Spleen (tissue), 11 donors: ENCODE measurements around the gene NPAS2. TPM values are rescaled to one million over a fixed set of nuclear protein-coding genes. Genes with fewer than 3 reads are reported as not detected.
A peak's percentile ranks its signal among the peaks of the same experiment; 100 is the strongest.

Experiments used
- DNase-seq: peaks from one replicate; pipeline ENCODE4 v3.0.0-alpha.2; 2020
- H3K27ac ChIP-seq, 8 donors: fragments of 200-600 bp; sonication (generic) in 7 of 8; 1 replicate in 4 of 8; 2 replicates in 4 of 8; pipeline versions ENCODE4 v1.5.0 to v1.8.0; 2016 to 2021; ENCODE audit warnings: inconsistent platforms in 4 of 8, mild to moderate bottlenecking in 4 of 8, moderate library complexity in 1 of 8
- H3K27me3 ChIP-seq, 7 donors: fragments of 200-600 bp; sonication (generic) in 6 of 7; replicated peaks in 1 of 7; 1 replicate in 4 of 7; 2 replicates in 3 of 7; pipeline versions ENCODE4 v1.5.0 to v1.8.0; 2016 to 2021; ENCODE audit warnings: inconsistent platforms in 3 of 7, mild to moderate bottlenecking in 1 of 7
- H3K36me3 ChIP-seq, 6 donors: fragments of 200-600 bp; sonication (generic) in 5 of 6; 1 replicate in 4 of 6; 2 replicates in 2 of 6; pipeline versions ENCODE4 v1.5.0 to v1.8.0; 2016 to 2021; ENCODE audit warnings: inconsistent platforms in 2 of 6
- H3K4me1 ChIP-seq, 6 donors: fragments of 200-600 bp; sonication (generic) in 5 of 6; 1 replicate in 3 of 6; 2 replicates in 3 of 6; pipeline versions ENCODE4 v1.5.0 to v1.8.0; 2016 to 2021; ENCODE audit warnings: inconsistent platforms in 3 of 6
- H3K4me3 ChIP-seq, 8 donors: fragments of 200-600 bp; sonication (generic) in 7 of 8; 1 replicate in 4 of 8; 2 replicates in 4 of 8; pipeline versions ENCODE4 v1.5.0 to v1.8.0; 2016 to 2021; ENCODE audit warnings: inconsistent platforms in 4 of 8, mild to moderate bottlenecking in 4 of 8, moderate library complexity in 2 of 8
- H3K9me3 ChIP-seq, 8 donors: fragments of 200-600 bp; sonication (generic) in 7 of 8; 1 replicate in 4 of 8; 2 replicates in 4 of 8; pipeline versions ENCODE4 v1.5.0 to v1.8.0; 2016 to 2021; ENCODE audit warnings: inconsistent platforms in 4 of 8
- CTCF ChIP-seq, 11 experiments: fragments of 200-600 bp in 7 of 11; fragments of 450-650 bp in 4 of 11; sonication (generic) in 4 of 11; IDR thresholded peaks in 8 of 11; conservative IDR thresholded peaks in 3 of 11; 1 replicate in 7 of 11; 2 replicates in 4 of 11; pipeline versions ENCODE4 v1.4.0 to v1.8.0; 2016 to 2021; ENCODE audit warnings: antibody characterized with exemption in 11 of 11, inconsistent platforms in 4 of 11, mild to moderate bottlenecking in 1 of 11
- POLR2A ChIP-seq, 3 donors: fragments of 450-650 bp; IDR thresholded peaks; one replicate each; pipeline ENCODE4 v1.5.1; 2017; ENCODE audit warnings: antibody characterized with exemption in 3 of 3, mild to moderate bottlenecking in 1 of 3
- POLR2AphosphoS5 ChIP-seq, 3 donors: sonication (generic); formaldehyde crosslinking; IDR thresholded peaks; one replicate each; pipeline ENCODE4 v1.5.1; 2017; ENCODE audit warnings: antibody characterized with exemption in 3 of 3
- WGBS, 5 donors: extraction: QIAGEN DNeasy Blood & Tissue Kit in 3 of 5; methylation state at CpG; one replicate each; pipeline versions ENCODE4 v1.1.5 to v1.1.7; 2013 to 2018; 5-methylcytosine and 5-hydroxymethylcytosine counted together
- intact Hi-C: fragments of 100-400 bp; cut with DNase I; formaldehyde crosslinking; loops from one replicate; pipeline ENCODE4 v1.15.0; 2023; ENCODE audit warnings: low total_unique reads
- polyA plus RNA-seq, 3 donors: library from polyadenylated mRNA; stranded (reverse); fragments of 200-250 nt; gene quantifications; one replicate each; pipeline ENCODE4 v1.2.1, GENCODE V29; 2013
- total RNA-seq, 7 donors: library from RNA; depleted of rRNA in 3 of 7; stranded (reverse); fragments of >200 nt in 3 of 7; fragmentation: NEBNext Ultra II Directional in 4 of 7; extraction: Animal tissue kit (Norgen Biotek cat#: 25700) in 4 of 7; gene quantifications; one replicate each; pipeline versions ENCODE4 v1.1.0 to v1.2.1, GENCODE V29; 2016 to 2021
- donor health status: healthy with polysubstance abuse.
- donor health status: DM: no; HTN: no; CAD: no; lungs with moderate emphysema.
- donor health status: DM: no; HTN: no; CAD: no.
- donor health status: Bipolar disorder and iron deficiency.
- donor health status: healthy.
- donor health status: DM: no; HTN: no; CAD: no.
- donor health status: DM: yes; HTN: yes; CAD: no.

NPAS2 gene
- total and polyA plus RNA-seq, 10 donors: 2.4 to 24.1 (median 8.4) TPM

GRCh38 chr2:100814453-100814852 lies 5.5 kb upstream of the NPAS2 start:
- peaks cover 0 to 17% (median 11%) of the 10 kb centered on the region in 6 donors for H3K4me1 ChIP-seq
- no peak overlapping the region for H3K4me3 ChIP-seq
- H3K27ac ChIP-seq: no peak overlapping the region
- H3K36me3 ChIP-seq: no peaks in the 10 kb centered on the region
- DNase-seq: no peak
- H3K9me3 ChIP-seq: no peaks in the 10 kb centered on the region
- WGBS, 5 donors: 78 to 97% (median 89%) methylated on average over 3 of the region's 3 CpGs
- H3K27me3 ChIP-seq: peaks cover 0 to 44% (median 12%) of the 10 kb centered on the region in 7 donors
- TF ChIP-seq POLR2A (IDR thresholded peaks at IDR 0.05) (no peak), CTCF (IDR thresholded peaks at IDR 0.05 in 8 of 11, conservative IDR thresholded peaks at IDR 0.05 in 3 of 11) (no peak), POLR2AphosphoS5 (IDR thresholded peaks at IDR 0.05) (no peak)
- intact Hi-C loops: no loop called here

GRCh38 chr2:100817388-100817985 lies 2.5 kb upstream of the NPAS2 start:
- 94 to 98% (median 97%) methylated on average over 7 of the region's 7 CpGs for WGBS, 5 donors
- no peak for DNase-seq
- H3K4me3 ChIP-seq: no peak overlapping the region
- intact Hi-C loops: no loop called here
- peak overlapping the region in 2 of 8 donors; percentile 79 to 82 for H3K27ac ChIP-seq
- TF ChIP-seq POLR2AphosphoS5 (IDR thresholded peaks at IDR 0.05) (no peak), POLR2A (IDR thresholded peaks at IDR 0.05) (no peak), CTCF (IDR thresholded peaks at IDR 0.05 in 8 of 11, conservative IDR thresholded peaks at IDR 0.05 in 3 of 11) (no peak)
- H3K36me3 ChIP-seq: no peaks in the 10 kb centered on the region
- H3K9me3 ChIP-seq: no peaks in the 10 kb centered on the region
- H3K4me1 ChIP-seq: peaks cover 4 to 39% (median 24%) of the 10 kb centered on the region in 6 donors
- peaks cover 0 to 68% (median 23%) of the 10 kb centered on the region in 7 donors for H3K27me3 ChIP-seq

- Histone ChIP-seq H3K9me3 (no peaks in the 10 kb centered on the region), H3K36me3 (no peaks in the 10 kb centered on the region), H3K27ac (peak overlapping the region in 7 of 8 donors; percentile 41 to 82 (median 79)), H3K27me3 (peaks cover 0 to 62% (median 23%) of the 10 kb centered on the region in 7 donors), H3K4me1 (peaks cover 4 to 39% (median 24%) of the 10 kb centered on the region in 6 donors), H3K4me3 (peak overlapping the region in 6 of 8 donors; percentile 38 to 72 (median 48))
- no peak for TF ChIP-seq CTCF (IDR thresholded peaks at IDR 0.05 in 8 of 11, conservative IDR thresholded peaks at IDR 0.05 in 3 of 11)
- TF ChIP-seq POLR2AphosphoS5 (IDR thresholded peaks at IDR 0.05): no peak
- TF ChIP-seq POLR2A (IDR thresholded peaks at IDR 0.05): no peak
- intact Hi-C loops: no loop called here
- 32 to 40% (median 33%) methylated on average over 16 of the region's 16 CpGs for WGBS, 5 donors
- no peak for DNase-seq
These were observed 1.8 kb upstream of the NPAS2 start for GRCh38 chr2:100818003-100818605.
